ENCODE measurements around the gene CUL3. TPM values are rescaled to one million over a fixed set of nuclear protein-coding genes. Genes with fewer than 3 reads are reported as not detected.

Gene CUL3
- polyA plus RNA-seq, 3 donors = 12.3 to 28.7 (median 12.9) TPM

- peaks cover 4 to 9% of the 10 kb centered on the region in 2 donors for H3K4me1 ChIP-seq (ENCODE audit: control insufficient read depth in 1 of 2, insufficient read depth in 2 of 2, low read length in 2 of 2)
- H3K4me2 ChIP-seq (replicated peaks; ENCODE audit: extremely low read depth, low read length, poor library complexity, severe bottlenecking) = no peak overlapping the region
- no peak for TF ChIP-seq CTCF (IDR thresholded peaks at IDR 0.05)
- no peak overlapping the region for H3K4me3 Mint-ChIP-seq
- intact Hi-C loops (cut with micrococcal nuclease) = no loop called here
- WGBS (ENCODE audit: insufficient coverage) = 89% methylated on average over 5 of the region's 6 CpGs
- H3K36me3 Mint-ChIP-seq = no peaks in the 10 kb centered on the region
- H3K27me3 ChIP-seq (ENCODE audit: control insufficient read depth in 2 of 2, insufficient read depth in 2 of 2, low read length in 2 of 2) = no peaks in the 10 kb centered on the region
- no peak overlapping the region for H3K4me3 ChIP-seq (replicated peaks in 1 of 3; ENCODE audit: low read depth in 2 of 3, low read length in 3 of 3)
- H3K4me1 Mint-ChIP-seq = peaks cover 14% of the 10 kb centered on the region
- peaks cover 0 to under 1% of the 10 kb centered on the region in 2 donors for H3K9me3 ChIP-seq (replicated peaks in 1 of 2; ENCODE audit: control insufficient read depth in 1 of 2, insufficient read depth in 1 of 2, low read length in 2 of 2)
- H3K36me3 ChIP-seq (replicated peaks in 1 of 2; ENCODE audit: control insufficient read depth in 1 of 2, insufficient read depth in 2 of 2, low read length in 2 of 2) = no peaks in the 10 kb centered on the region
- no peak for DNase-seq
- H2AFZ ChIP-seq (ENCODE audit: insufficient read depth, low read depth, low read length, poor library complexity, severe bottlenecking) = no peak overlapping the region
- peaks cover 0 to 17% (median 6%) of the 10 kb centered on the region in 7 donors for H3K9me3 Mint-ChIP-seq
- H3K27ac ChIP-seq (ENCODE audit: low read depth in 1 of 2, low read length in 2 of 2) = no peak overlapping the region
- H3K79me2 ChIP-seq (ENCODE audit: insufficient read depth, low read length) = no peaks in the 10 kb centered on the region
- peaks cover 1 to 5% (median 2%) of the 10 kb centered on the region in 3 donors for H3K27me3 Mint-ChIP-seq (ENCODE audit: low read depth in 3 of 3)
- H4K20me1 ChIP-seq (ENCODE audit: insufficient read depth, low read length) = no peaks in the 10 kb centered on the region
- no peak overlapping the region for H3K9ac ChIP-seq (ENCODE audit: insufficient read depth, low read length, poor library complexity, severe bottlenecking)
- H3K27ac Mint-ChIP-seq = peak overlapping the region in 1 of 7 donors; percentile 38
These were observed 153.1 kb downstream of the CUL3 start for GRCh38 chr2:224432003-224432579.

- H3K36me3 Mint-ChIP-seq = no peaks in the 10 kb centered on the region
- no peak overlapping the region for H3K4me2 ChIP-seq (replicated peaks; ENCODE audit: extremely low read depth, low read length, poor library complexity, severe bottlenecking)
- no peak overlapping the region for H3K27ac Mint-ChIP-seq
These were observed 155.7 kb downstream of the CUL3 start for GRCh38 chr2:224429441-224429810.

More at GRCh38 chr2:224429441-224429810, 155.7 kb downstream of the CUL3 start:
- no peak for TF ChIP-seq CTCF (IDR thresholded peaks at IDR 0.05)
- Histone ChIP-seq H3K4me3 (replicated peaks in 1 of 3; ENCODE audit: low read depth in 2 of 3, low read length in 3 of 3) (no peak overlapping the region), H3K27me3 (ENCODE audit: control insufficient read depth in 2 of 2, insufficient read depth in 2 of 2, low read length in 2 of 2) (no peaks in the 10 kb centered on the region), H4K20me1 (ENCODE audit: insufficient read depth, low read length) (no peaks in the 10 kb centered on the region), H3K9me3 (replicated peaks in 1 of 2; ENCODE audit: control insufficient read depth in 1 of 2, insufficient read depth in 1 of 2, low read length in 2 of 2) (peaks cover 11 to 13% of the 10 kb centered on the region in 2 donors), H2AFZ (ENCODE audit: insufficient read depth, low read depth, low read length, poor library complexity, severe bottlenecking) (peak overlapping the region; percentile 19), H3K4me1 (ENCODE audit: control insufficient read depth in 1 of 2, insufficient read depth in 2 of 2, low read length in 2 of 2) (peaks cover 11 to 15% of the 10 kb centered on the region in 2 donors), H3K27ac (ENCODE audit: low read depth in 1 of 2, low read length in 2 of 2) (no peak overlapping the region), H3K79me2 (ENCODE audit: insufficient read depth, low read length) (no peaks in the 10 kb centered on the region), H3K9ac (ENCODE audit: insufficient read depth, low read length, poor library complexity, severe bottlenecking) (no peak overlapping the region), H3K36me3 (replicated peaks in 1 of 2; ENCODE audit: control insufficient read depth in 1 of 2, insufficient read depth in 2 of 2, low read length in 2 of 2) (no peaks in the 10 kb centered on the region)
- peaks cover 1 to 2% (median 1%) of the 10 kb centered on the region in 3 donors for H3K27me3 Mint-ChIP-seq (ENCODE audit: low read depth in 3 of 3)
- H3K4me3 Mint-ChIP-seq = no peak overlapping the region
- intact Hi-C loops (cut with micrococcal nuclease) = no loop called here
- no peak for DNase-seq
- 13% methylated on average over 1 of the region's 2 CpGs for WGBS (ENCODE audit: insufficient coverage)
- H3K4me1 Mint-ChIP-seq = peaks cover 21% of the 10 kb centered on the region
- peaks cover 10 to 32% (median 18%) of the 10 kb centered on the region in 7 donors for H3K9me3 Mint-ChIP-seq
